ENCODE results near the gene ZNF778.
"Not testable (repeated sequence)": the region's sequence is repeated elsewhere in the genome, so short reads cannot be mapped to it uniquely, and the experiment has no call there.

Gene ZNF778

GRCh38 chr16:89256651-89257254 is 39.2 kb downstream of the ZNF778 start:
- Histone ChIP-seq H3K4me1 (ENCODE audit: control insufficient read depth in 5 of 5, insufficient read depth in 5 of 5, low read length in 5 of 5) (peaks cover 0 to 21% (median 17%) of the 10 kb centered on the region in 5 donors), H3K9me3 (ENCODE audit: control insufficient read depth in 5 of 5, low read length in 5 of 5) (no peaks in the 10 kb centered on the region), H3K27me3 (ENCODE audit: control insufficient read depth in 5 of 5, insufficient read depth in 4 of 5, low read length in 5 of 5) (peaks cover 3 to 12% (median 9%) of the 10 kb centered on the region in 5 donors), H3K27ac (ENCODE audit: low read depth, low read length) (no peak overlapping the region), H3K36me3 (ENCODE audit: control insufficient read depth in 5 of 5, insufficient read depth in 5 of 5, low read length in 5 of 5) (no peaks in the 10 kb centered on the region), H3K4me3 (ENCODE audit: low read depth in 1 of 5, low read length in 5 of 5) (peak overlapping the region in 4 of 5 donors; percentile 58 to 64 (median 60)), H3K9ac (ENCODE audit: low read length in 5 of 5) (peak overlapping the region in 3 of 5 donors; percentile 41 to 61 (median 55))

- Histone ChIP-seq H3K4me1 (ENCODE audit: control insufficient read depth in 5 of 5, insufficient read depth in 5 of 5, low read length in 5 of 5) (peaks cover 0 to 25% (median 20%) of the 10 kb centered on the region in 5 donors), H3K27ac (ENCODE audit: low read depth, low read length) (no peak overlapping the region), H3K4me3 (ENCODE audit: low read depth in 1 of 5, low read length in 5 of 5) (peak overlapping the region; percentile 48 to 64 (median 59)), H3K27me3 (ENCODE audit: control insufficient read depth in 5 of 5, insufficient read depth in 4 of 5, low read length in 5 of 5) (peaks cover 3 to 12% (median 9%) of the 10 kb centered on the region in 5 donors), H3K9me3 (ENCODE audit: control insufficient read depth in 5 of 5, low read length in 5 of 5) (no peaks in the 10 kb centered on the region), H3K9ac (ENCODE audit: low read length in 5 of 5) (peak overlapping the region in 3 of 5 donors; percentile 55 to 64 (median 57)), H3K36me3 (ENCODE audit: control insufficient read depth in 5 of 5, insufficient read depth in 5 of 5, low read length in 5 of 5) (no peaks in the 10 kb centered on the region)
Observed at GRCh38 chr16:89257281-89257731, 39.8 kb downstream of the ZNF778 start.

- Histone ChIP-seq H3K27me3 (ENCODE audit: control insufficient read depth in 5 of 5, insufficient read depth in 4 of 5, low read length in 5 of 5) (peaks cover 3 to 12% (median 9%) of the 10 kb centered on the region in 5 donors), H3K4me1 (ENCODE audit: control insufficient read depth in 5 of 5, insufficient read depth in 5 of 5, low read length in 5 of 5) (peaks cover 0 to 25% (median 20%) of the 10 kb centered on the region in 5 donors), H3K36me3 (ENCODE audit: control insufficient read depth in 5 of 5, insufficient read depth in 5 of 5, low read length in 5 of 5) (no peaks in the 10 kb centered on the region), H3K4me3 (ENCODE audit: low read depth in 1 of 5, low read length in 5 of 5) (peak overlapping the region; percentile 48 to 64 (median 59)), H3K27ac (ENCODE audit: low read depth, low read length) (no peak overlapping the region), H3K9me3 (ENCODE audit: control insufficient read depth in 5 of 5, low read length in 5 of 5) (peaks cover 0 to 4% (median 0%) of the 10 kb centered on the region in 5 donors), H3K9ac (ENCODE audit: low read length in 5 of 5) (peak overlapping the region in 2 of 5 donors; percentile 57 to 64)
Observed at GRCh38 chr16:89257757-89258465, 40.4 kb downstream of the ZNF778 start.

DNA sequence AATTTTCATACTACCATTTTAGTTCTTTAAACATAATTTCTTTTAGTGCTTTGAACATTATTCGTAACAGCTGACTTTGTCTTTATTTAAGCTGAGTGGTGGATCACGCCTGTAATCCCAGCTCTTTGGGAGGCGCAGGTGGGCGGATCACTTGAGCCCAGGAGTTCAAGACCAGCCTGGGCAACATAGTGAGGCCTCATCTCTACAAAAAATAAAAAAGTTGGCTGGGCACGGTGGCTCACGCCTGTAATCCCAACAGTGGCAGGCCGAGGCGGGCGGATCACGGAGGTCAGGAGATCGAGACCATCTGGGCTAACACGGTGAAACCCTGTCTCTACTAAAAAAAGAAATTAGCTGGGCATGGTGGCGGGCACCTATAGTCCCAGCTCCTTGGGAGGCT is 42.4 kb downstream of the ZNF778 start:
- H3K4me3 ChIP-seq (ENCODE audit: low read depth in 1 of 5, low read length in 5 of 5); H3K27ac ChIP-seq (ENCODE audit: low read depth, low read length); H3K36me3 ChIP-seq (ENCODE audit: control insufficient read depth in 5 of 5, insufficient read depth in 5 of 5, low read length in 5 of 5); H3K9me3 ChIP-seq (ENCODE audit: control insufficient read depth in 5 of 5, low read length in 5 of 5); H3K9ac ChIP-seq (ENCODE audit: low read length in 5 of 5): not testable (repeated sequence)
- H3K27me3 ChIP-seq (ENCODE audit: control insufficient read depth in 5 of 5, insufficient read depth in 4 of 5, low read length in 5 of 5): peaks cover 3 to 12% (median 9%) of the 10 kb centered on the region in 5 donors
- H3K4me1 ChIP-seq (ENCODE audit: control insufficient read depth in 5 of 5, insufficient read depth in 5 of 5, low read length in 5 of 5): peaks cover 0 to 25% (median 20%) of the 10 kb centered on the region in 5 donors

- peaks cover 3 to 8% (median 4%) of the 10 kb centered on the region in 5 donors for H3K27me3 ChIP-seq (ENCODE audit: control insufficient read depth in 5 of 5, insufficient read depth in 4 of 5, low read length in 5 of 5)
- H3K4me1 ChIP-seq (ENCODE audit: control insufficient read depth in 5 of 5, insufficient read depth in 5 of 5, low read length in 5 of 5): peaks cover 0 to 18% (median 14%) of the 10 kb centered on the region in 5 donors
- H3K9ac ChIP-seq (ENCODE audit: low read length in 5 of 5): peak overlapping the region in 2 of 5 donors; percentile 41 to 62
- peaks cover 0 to 20% (median 16%) of the 10 kb centered on the region in 5 donors for H3K36me3 ChIP-seq (ENCODE audit: control insufficient read depth in 5 of 5, insufficient read depth in 5 of 5, low read length in 5 of 5)
- H3K9me3 ChIP-seq (ENCODE audit: control insufficient read depth in 5 of 5, low read length in 5 of 5): peaks cover 0 to 4% (median 0%) of the 10 kb centered on the region in 5 donors
- H3K4me3 ChIP-seq (ENCODE audit: low read depth in 1 of 5, low read length in 5 of 5): peak overlapping the region in 4 of 5 donors; percentile 29 to 49 (median 47)
- H3K27ac ChIP-seq (ENCODE audit: low read depth, low read length): no peak overlapping the region
Observed at GRCh38 chr16:89261691-89262563, 44.4 kb downstream of the ZNF778 start.

- Histone ChIP-seq H3K9ac (ENCODE audit: low read length in 5 of 5) (no peak overlapping the region), H3K9me3 (ENCODE audit: control insufficient read depth in 5 of 5, low read length in 5 of 5) (peaks cover 0 to 4% (median 0%) of the 10 kb centered on the region in 5 donors), H3K36me3 (ENCODE audit: control insufficient read depth in 5 of 5, insufficient read depth in 5 of 5, low read length in 5 of 5) (peaks cover 0 to 39% (median 34%) of the 10 kb centered on the region in 5 donors), H3K27me3 (ENCODE audit: control insufficient read depth in 5 of 5, insufficient read depth in 4 of 5, low read length in 5 of 5) (no peaks in the 10 kb centered on the region), H3K4me1 (ENCODE audit: control insufficient read depth in 5 of 5, insufficient read depth in 5 of 5, low read length in 5 of 5) (peaks cover 0 to 20% (median 17%) of the 10 kb centered on the region in 5 donors), H3K4me3 (ENCODE audit: low read depth in 1 of 5, low read length in 5 of 5) (no peak overlapping the region), H3K27ac (ENCODE audit: low read depth, low read length) (no peak overlapping the region)
Observed at GRCh38 chr16:89264800-89265550, 47.5 kb downstream of the ZNF778 start.

DNA sequence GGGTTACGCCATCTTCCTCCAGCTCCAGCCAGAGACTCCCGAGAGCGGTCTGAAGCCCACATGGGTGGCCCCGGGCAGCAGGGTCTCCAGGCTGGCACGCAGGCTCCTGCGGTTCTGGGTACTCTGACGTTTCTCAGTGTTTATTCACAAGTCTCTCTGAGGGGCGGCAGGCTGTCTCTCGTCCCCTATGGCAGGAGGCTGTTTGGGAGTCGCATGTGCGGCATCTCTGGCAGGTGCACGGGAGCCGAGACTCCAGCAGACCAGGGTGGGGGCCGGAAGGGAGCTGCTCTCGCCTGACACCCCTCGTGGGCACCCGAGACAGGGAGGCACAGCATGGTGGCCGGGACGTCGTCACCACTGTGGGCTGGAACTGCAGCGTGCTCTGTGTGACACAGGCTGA is 48.1 kb downstream of the ZNF778 start:
- peaks cover 0 to 23% (median 18%) of the 10 kb centered on the region in 5 donors for H3K4me1 ChIP-seq (ENCODE audit: control insufficient read depth in 5 of 5, insufficient read depth in 5 of 5, low read length in 5 of 5)
- no peak overlapping the region for H3K9ac ChIP-seq (ENCODE audit: low read length in 5 of 5)
- no peaks in the 10 kb centered on the region for H3K27me3 ChIP-seq (ENCODE audit: control insufficient read depth in 5 of 5, insufficient read depth in 4 of 5, low read length in 5 of 5)
- H3K9me3 ChIP-seq (ENCODE audit: control insufficient read depth in 5 of 5, low read length in 5 of 5): peaks cover 0 to 4% (median 0%) of the 10 kb centered on the region in 5 donors
- peaks cover 0 to 46% (median 41%) of the 10 kb centered on the region in 5 donors for H3K36me3 ChIP-seq (ENCODE audit: control insufficient read depth in 5 of 5, insufficient read depth in 5 of 5, low read length in 5 of 5)
- no peak overlapping the region for H3K4me3 ChIP-seq (ENCODE audit: low read depth in 1 of 5, low read length in 5 of 5)
- no peak overlapping the region for H3K27ac ChIP-seq (ENCODE audit: low read depth, low read length)

- Histone ChIP-seq H3K9ac (ENCODE audit: low read length in 5 of 5) (no peak overlapping the region), H3K27ac (ENCODE audit: low read depth, low read length) (no peak overlapping the region), H3K4me1 (ENCODE audit: control insufficient read depth in 5 of 5, insufficient read depth in 5 of 5, low read length in 5 of 5) (peaks cover 0 to 18% (median 14%) of the 10 kb centered on the region in 5 donors), H3K9me3 (ENCODE audit: control insufficient read depth in 5 of 5, low read length in 5 of 5) (peaks cover 0 to 4% (median 0%) of the 10 kb centered on the region in 5 donors), H3K27me3 (ENCODE audit: control insufficient read depth in 5 of 5, insufficient read depth in 4 of 5, low read length in 5 of 5) (no peaks in the 10 kb centered on the region), H3K36me3 (ENCODE audit: control insufficient read depth in 5 of 5, insufficient read depth in 5 of 5, low read length in 5 of 5) (peaks cover 0 to 56% (median 50%) of the 10 kb centered on the region in 5 donors), H3K4me3 (ENCODE audit: low read depth in 1 of 5, low read length in 5 of 5) (no peak overlapping the region)
Observed at GRCh38 chr16:89266521-89267134, 49.1 kb downstream of the ZNF778 start.

DNA sequence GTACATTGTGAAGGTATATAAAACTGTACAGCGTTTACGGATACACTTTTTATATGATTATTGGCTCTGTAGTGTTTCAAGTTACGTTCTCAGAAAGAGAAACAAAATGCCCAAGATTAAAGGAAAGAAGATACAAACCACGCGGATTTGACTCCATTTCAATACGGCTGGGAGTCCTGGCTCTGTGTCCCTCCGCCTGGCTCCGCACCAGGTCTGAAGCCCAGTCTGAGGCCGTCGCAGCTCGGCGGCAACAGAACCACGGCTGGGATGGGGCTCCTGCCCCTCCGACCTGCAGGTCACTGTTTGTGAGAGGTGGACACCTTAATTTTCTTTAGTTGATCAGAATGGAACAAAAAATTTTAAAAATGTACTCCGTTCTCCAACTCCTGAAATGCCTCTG is 50.2 kb downstream of the ZNF778 start:
- not testable (repeated sequence) for H3K9ac ChIP-seq (ENCODE audit: low read length in 5 of 5); H3K4me3 ChIP-seq (ENCODE audit: low read depth in 1 of 5, low read length in 5 of 5); H3K9me3 ChIP-seq (ENCODE audit: control insufficient read depth in 5 of 5, low read length in 5 of 5); H3K27me3 ChIP-seq (ENCODE audit: control insufficient read depth in 5 of 5, insufficient read depth in 4 of 5, low read length in 5 of 5); H3K27ac ChIP-seq (ENCODE audit: low read depth, low read length)
- H3K4me1 ChIP-seq (ENCODE audit: control insufficient read depth in 5 of 5, insufficient read depth in 5 of 5, low read length in 5 of 5): peaks cover 0 to 13% (median 12%) of the 10 kb centered on the region in 5 donors
- H3K36me3 ChIP-seq (ENCODE audit: control insufficient read depth in 5 of 5, insufficient read depth in 5 of 5, low read length in 5 of 5): peaks cover 2 to 65% (median 53%) of the 10 kb centered on the region in 5 donors
